ENCODE measurements around the gene POC1A.
"Not testable (repeated sequence)": the region's sequence is repeated elsewhere in the genome, so short reads cannot be mapped to it uniquely, and the experiment has no call there.

The POC1A gene

DNA sequence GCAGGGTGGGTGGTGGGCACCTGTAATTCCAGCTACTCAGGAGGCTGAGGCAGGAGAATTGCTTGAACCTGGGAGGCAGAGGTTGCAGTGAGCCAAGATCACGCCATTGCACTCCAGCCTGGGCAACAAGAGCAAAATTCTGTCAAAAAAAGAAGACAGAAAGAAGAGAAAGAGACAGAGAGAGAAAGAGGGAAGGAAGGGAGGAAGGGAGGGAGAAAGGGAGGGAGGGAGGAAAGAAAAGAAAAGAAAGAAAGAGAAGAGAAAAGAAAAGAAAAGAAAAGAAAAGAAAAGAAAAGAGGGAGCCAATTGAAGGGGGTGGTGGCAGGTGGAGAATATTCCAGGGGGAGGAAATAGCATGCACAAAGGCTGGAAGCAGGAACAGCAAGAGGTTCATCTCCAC lies 111.2 kb downstream of the POC1A start:
- not testable (repeated sequence) for FAIRE-seq

DNA sequence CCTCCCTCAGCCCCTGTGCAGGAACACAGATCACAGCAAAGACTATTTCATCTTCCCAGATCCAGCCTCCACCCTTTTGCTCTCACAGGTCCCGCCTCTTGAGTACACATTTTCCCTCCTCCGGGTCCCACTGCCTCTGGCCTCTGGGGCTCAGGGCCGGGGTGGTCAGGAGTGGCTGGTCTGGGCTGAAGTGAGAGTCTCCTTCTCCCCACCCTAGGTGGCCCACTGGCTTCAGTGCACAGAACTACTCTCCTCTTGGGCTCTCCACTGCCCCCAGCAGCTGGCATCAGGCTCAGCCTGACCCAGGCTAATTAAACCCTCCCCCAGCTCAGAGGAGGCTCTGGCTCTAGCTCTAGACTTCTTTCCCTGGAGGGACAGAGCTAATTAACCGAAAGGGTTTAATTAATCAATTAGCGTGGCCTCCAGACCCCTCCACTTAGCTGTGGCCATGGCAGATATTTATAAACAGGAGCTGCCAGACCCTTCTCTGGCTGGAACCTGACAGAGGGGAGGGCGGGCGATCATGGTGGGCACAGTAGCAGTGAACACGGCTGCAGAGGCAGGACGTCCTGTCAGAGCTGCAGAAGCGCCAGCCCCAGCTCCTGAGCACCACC lies 113.0 kb downstream of the POC1A start:
- FAIRE-seq = no peak

DNA sequence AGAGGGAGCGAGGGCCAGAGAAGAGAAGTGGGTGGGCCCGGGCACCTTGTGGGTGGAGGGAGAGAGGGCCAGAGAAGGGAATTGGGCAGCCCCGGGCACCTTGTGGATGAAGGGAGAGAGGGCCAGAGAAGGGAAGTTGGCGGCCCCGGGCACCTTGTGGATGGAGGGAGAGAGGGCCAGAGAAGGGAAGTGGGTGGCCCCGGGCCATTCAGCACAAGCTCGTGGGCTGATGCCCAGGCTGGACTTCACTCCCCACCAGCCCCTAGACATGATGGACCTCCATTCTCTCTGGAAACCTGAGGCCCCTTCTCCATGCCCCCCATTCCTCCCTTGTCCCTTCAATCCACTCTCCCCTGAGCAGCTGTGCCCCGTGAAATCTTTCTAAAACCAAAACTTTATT lies 113.6 kb downstream of the POC1A start:
- FAIRE-seq = no peak

DNA sequence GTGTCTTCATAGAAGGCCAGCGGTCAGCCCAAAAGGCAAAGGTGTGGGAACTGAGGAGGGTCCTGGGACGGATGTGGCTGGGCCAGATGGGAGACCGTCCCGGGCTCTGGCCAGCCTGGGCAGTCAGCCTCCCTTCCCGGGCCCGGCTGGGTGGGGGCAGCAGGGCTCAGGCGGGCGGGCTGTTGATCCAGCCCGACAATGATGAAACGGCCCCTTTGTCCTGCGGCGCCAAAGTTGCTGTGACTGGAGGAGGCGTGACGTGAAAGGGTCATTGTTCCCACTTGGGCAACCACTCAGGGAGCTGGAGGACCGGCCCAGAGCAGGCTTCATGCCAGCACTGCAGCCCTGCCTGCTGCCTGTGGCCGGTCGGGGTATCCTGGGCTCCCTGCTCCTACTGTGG lies 114.4 kb downstream of the POC1A start:
- no peak for FAIRE-seq

GRCh38 chr3:52039426-52039825 lies 114.8 kb downstream of the POC1A start:
- no peak for FAIRE-seq

DNA sequence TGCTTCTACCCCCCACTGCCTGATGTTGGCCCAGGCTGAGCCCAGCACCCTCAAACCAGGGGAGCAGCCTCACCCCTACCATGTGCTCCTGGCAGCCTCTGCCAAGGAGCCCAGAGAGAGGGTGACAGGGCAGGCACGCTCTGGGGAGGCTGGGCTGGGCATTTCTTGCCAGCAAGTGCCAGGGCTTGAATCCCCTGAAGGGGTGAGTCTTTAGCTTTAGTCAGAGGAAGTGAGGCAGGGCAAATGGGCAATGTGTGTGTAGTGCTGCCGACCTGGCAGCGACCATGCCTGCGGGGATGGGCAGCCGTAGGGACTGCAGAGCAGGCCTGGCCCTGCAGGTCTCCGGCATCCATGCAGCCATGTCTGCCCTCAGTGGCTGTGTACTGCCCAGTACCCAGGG lies 116.0 kb downstream of the POC1A start:
- no peak for FAIRE-seq

DNA sequence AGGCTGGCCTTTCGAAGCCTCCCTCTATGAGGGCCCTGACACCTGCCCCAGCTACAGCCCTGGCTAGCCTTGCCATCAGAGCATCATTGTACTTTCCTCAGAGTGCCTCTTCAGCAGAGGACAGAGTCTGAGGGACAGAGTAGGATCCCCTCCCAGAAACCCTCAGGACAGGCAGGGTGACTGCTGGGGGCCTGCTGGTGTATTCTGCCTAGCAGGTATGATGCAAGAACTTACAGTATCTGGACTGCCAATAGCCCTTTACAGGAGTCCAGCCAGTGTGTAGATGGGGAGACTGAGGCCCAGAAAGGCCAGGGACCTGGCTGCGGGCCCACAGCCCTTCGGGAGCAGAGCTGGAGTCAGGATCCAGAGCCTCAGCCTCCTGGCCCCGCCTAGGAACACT lies 116.9 kb downstream of the POC1A start:
- FAIRE-seq = no peak

GRCh38 chr3:52036829-52037228 lies 117.4 kb downstream of the POC1A start:
- FAIRE-seq = no peak

GRCh38 chr3:52036222-52036694 lies 118.0 kb downstream of the POC1A start:
- no peak for FAIRE-seq

DNA sequence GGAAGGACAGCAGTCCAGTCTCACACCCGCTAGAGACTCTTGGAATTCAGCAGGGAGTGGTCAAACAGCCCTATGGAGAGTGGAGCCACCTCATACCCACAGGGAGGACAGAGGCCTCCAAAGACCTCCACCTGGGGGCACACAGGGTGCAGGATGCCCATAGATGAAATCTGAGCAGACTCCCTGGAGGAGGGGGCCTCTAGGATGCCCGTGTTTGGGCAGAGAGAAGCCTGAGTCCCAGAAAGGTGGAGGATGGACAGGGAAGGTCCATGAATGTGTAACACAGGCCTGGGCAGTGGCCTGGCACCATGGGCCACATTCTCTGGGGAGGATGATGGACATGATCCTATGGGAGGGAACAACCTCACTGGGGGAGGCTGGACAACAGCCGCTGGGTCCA lies 119.6 kb downstream of the POC1A start:
- FAIRE-seq = no peak

- no peak for FAIRE-seq
Observed at GRCh38 chr3:52034212-52034611, 120.0 kb downstream of the POC1A start.

- not testable (repeated sequence) for FAIRE-seq
Observed at GRCh38 chr3:52033748-52034147, 120.5 kb downstream of the POC1A start.

DNA sequence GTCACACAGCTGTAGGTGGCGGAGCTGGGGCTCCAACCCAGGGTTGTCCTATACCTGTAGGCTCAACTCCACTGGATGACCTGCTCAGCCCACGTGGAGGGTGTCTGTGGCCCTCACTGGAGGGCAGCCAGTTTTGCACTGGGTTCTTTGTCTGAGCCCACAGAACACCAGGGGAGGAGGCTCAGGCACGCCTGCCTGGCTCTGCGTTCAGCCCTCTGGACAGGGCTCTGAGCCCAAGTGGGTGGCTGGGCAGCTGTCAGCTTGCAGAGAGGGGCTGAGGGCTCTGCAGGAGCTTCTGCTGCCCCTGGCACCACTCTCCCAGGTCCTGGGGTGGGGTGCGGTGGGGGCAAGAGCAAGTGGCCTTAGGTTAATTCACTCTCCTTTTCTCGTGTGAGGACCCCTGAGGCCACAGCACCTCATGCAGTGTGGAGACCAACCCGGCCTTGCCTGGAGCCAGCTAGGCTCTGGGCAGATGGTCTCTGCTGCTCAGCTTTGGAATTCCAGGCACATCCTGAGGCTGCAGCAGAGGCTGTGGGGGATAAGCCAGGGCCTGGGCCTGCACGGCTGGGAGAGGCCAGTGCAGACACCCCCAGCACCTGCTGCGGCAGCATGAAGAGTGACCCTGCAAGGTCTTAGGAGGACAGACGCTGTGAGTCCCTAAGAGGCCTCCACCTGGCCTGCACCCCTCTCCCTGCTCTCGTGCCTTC lies 121.4 kb downstream of the POC1A start:
- FAIRE-seq = no peak

DNA sequence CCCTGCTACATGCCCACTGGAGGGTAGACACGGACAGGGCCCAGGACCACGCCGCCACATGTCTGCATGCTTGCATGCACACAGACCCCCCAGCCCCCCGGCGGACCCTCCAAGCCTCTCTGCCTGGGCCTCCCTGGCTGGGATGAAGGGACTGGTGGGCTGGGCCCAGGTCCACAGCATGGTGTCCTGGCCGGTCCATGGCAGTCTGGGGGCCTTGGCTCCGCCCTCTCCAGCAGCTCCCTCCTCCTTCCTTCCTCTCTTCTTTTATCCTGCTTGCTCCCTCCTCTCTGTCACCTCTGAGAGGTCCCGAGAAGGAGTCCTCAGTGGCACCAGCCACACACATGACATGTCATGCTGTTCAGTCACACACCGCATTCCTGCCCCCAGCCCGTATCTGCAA lies 122.3 kb downstream of the POC1A start:
- FAIRE-seq = no peak

DNA sequence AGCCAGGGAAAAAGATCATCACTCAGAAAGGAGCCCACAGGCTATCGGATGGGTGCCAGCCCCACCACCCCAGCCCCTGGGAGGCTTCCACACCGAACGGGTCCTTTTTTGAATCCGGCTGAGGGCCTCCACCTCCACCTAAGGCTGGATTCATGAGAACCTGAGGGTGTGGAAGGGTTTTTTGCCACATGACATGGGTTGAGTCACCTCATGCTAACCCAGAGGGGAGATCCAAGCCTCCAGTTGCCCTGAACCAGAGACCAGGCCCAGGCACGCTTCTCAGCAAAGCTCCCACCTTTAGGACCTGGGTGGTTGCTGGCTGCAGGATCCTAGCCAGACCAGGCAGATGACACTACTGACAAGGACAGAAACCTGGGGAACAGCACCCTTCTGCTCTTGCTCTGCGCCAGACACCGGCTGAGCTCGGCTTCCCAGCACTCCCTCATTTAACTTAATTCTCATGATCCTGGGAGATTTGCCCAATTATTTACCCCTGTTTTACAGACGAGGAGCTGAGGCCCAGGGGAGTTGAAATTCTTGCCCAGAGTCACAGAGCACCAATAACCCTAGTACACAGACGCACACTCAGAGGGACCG lies 123.4 kb downstream of the POC1A start:
- FAIRE-seq = no peak

- FAIRE-seq = no peak
Observed at GRCh38 chr3:52029535-52029934, 124.7 kb downstream of the POC1A start.

DNA sequence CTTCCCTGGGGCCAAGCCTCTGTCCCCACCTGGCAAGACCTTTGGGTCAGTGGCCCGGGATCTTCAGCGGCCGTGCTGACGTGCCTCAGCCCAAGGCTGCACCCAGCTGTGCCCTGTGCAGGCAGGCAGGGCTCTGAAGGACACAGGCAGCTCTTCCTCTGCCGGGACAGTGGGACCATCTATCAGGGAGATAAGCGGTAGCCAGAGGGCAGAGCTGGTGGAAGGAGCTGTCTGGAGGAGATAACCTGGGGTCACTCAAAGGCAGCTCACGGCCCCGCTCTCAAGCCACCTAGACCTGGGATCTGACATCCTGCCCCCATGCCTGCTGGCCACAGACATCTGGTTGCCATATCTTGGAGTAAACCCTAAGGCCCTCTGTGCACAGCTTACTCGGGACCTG lies 125.2 kb downstream of the POC1A start:
- no peak for FAIRE-seq

DNA sequence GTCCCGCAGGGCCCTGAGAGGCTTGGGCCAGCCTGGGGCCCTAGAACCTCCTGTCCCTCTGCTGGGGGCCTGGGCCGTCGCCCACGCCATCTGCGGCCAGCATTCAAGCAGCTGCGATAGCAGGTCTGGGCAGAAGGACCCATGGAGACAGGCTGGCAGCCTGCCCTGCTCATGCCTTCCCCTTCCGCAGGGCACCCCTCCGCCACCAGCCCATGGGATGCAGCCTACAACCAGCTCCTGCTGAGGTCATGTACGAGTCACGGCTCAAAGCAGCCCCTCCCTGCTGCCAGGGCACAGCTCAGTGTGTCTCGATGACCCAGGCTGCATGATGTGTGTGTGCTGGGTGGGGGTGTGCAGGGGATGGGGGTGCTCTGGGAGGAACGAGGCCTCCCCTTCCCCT lies 125.7 kb downstream of the POC1A start:
- no peak for FAIRE-seq

GRCh38 chr3:52026041-52026440 lies 128.2 kb downstream of the POC1A start:
- FAIRE-seq = no peak

GRCh38 chr3:52025453-52025852 lies 128.8 kb downstream of the POC1A start:
- no peak for FAIRE-seq

Data from endometrium (tissue), 2 donors.